BLaER1 treated with 17β-estradiol and CSF1 and Interleukin-3, amounts not matched to agents 10 nM and 100 nM (cell line): ENCODE measurements around the gene CUL1.

Source experiments
- H3K27ac ChIP-seq, 11 experiments: shearing (Covaris generic); formaldehyde crosslinking; 2 replicates each; pipeline ENCODE4 v1.8.1; 2022
- H3K27me3 ChIP-seq, 11 experiments: shearing (Covaris generic); formaldehyde crosslinking; 2 replicates each; pipeline ENCODE4 v1.8.1; 2022
- H3K36me3 ChIP-seq, 11 experiments: shearing (Covaris generic); formaldehyde crosslinking; 2 replicates each; pipeline ENCODE4 v1.8.1; 2022
- H3K4me1 ChIP-seq, 10 experiments: shearing (Covaris generic); formaldehyde crosslinking; 2 replicates each; pipeline ENCODE4 v1.8.1; 2022
- H3K4me2 ChIP-seq, 11 experiments: shearing (Covaris generic); formaldehyde crosslinking; 2 replicates each; pipeline ENCODE4 v1.8.1; 2022
- H3K4me3 ChIP-seq, 10 experiments: shearing (Covaris generic); formaldehyde crosslinking; 2 replicates each; pipeline ENCODE4 v1.8.1; 2022
- H3K9ac ChIP-seq, 11 experiments: shearing (Covaris generic); formaldehyde crosslinking; 2 replicates each; pipeline ENCODE4 v1.8.1; 2022
- H3K9me3 ChIP-seq, 11 experiments: shearing (Covaris generic); formaldehyde crosslinking; replicated peaks in 1 of 11; 2 replicates each; pipeline ENCODE4 v1.8.1; 2022
- H4K20me1 ChIP-seq, 11 experiments: shearing (Covaris generic); formaldehyde crosslinking; 2 replicates each; pipeline ENCODE4 v1.8.1; 2022
- Cebpa-rat ChIP-seq, 11 experiments: shearing (Covaris generic); IDR thresholded peaks; 2 replicates each; pipeline ENCODE4 v1.8.1; 2022

CUL1 gene

GRCh38 chr7:148835854-148836253, 137.2 kb downstream of the CUL1 start:
- TF ChIP-seq Cebpa-rat (IDR thresholded peaks at IDR 0.05), result no peak
- H3K4me3 ChIP-seq, result no peak overlapping the region
- H3K9ac ChIP-seq, result no peak overlapping the region
- H3K4me2 ChIP-seq, result no peak overlapping the region
- no peak overlapping the region for H3K27ac ChIP-seq
- peaks cover 0 to 69% (median 47%) of the 10 kb centered on the region in 11 experiments; a peak in 15 of 22 replicates for H4K20me1 ChIP-seq
- peaks cover 0 to 49% (median 26%) of the 10 kb centered on the region in 11 experiments; a peak in 12 of 22 replicates for H3K9me3 ChIP-seq
- H3K4me1 ChIP-seq, result peaks cover 13 to 26% (median 21%) of the 10 kb centered on the region in 10 experiments
- peaks cover 0 to 99% (median 75%) of the 10 kb centered on the region in 11 experiments; a peak in 20 of 22 replicates for H3K36me3 ChIP-seq
- H3K27me3 ChIP-seq, result no peaks in the 10 kb centered on the region

- Histone ChIP-seq H3K36me3 (peaks cover 0 to 100% (median 73%) of the 10 kb centered on the region in 11 experiments; a peak in 19 of 22 replicates), H3K9ac (no peak overlapping the region), H3K4me3 (no peak overlapping the region), H3K9me3 (peaks cover 0 to 68% (median 41%) of the 10 kb centered on the region in 11 experiments; a peak in 14 of 22 replicates), H3K27me3 (no peaks in the 10 kb centered on the region), H3K27ac (peak overlapping the region in 7 of 11 experiments; percentile 10 to 71 (median 53); a peak in 10 of 22 replicates), H3K4me1 (peaks cover 13 to 26% (median 21%) of the 10 kb centered on the region in 10 experiments), H3K4me2 (peak overlapping the region; percentile 0 to 77 (median 65); a peak in 14 of 22 replicates), H4K20me1 (peaks cover 0 to 58% (median 30%) of the 10 kb centered on the region in 11 experiments; a peak in 15 of 22 replicates)
- peak in 1 of 11 experiments; percentile 67; a peak in 2 of 22 replicates for TF ChIP-seq Cebpa-rat (IDR thresholded peaks at IDR 0.05)
Observed at GRCh38 chr7:148838905-148839304, 140.2 kb downstream of the CUL1 start.

- no peaks in the 10 kb centered on the region for H3K27me3 ChIP-seq
- peak overlapping the region in 4 of 11 experiments; percentile 1 to 35 (median 10); a peak in 3 of 22 replicates for H3K4me2 ChIP-seq
- no peak overlapping the region for H3K9ac ChIP-seq
- TF ChIP-seq Cebpa-rat (IDR thresholded peaks at IDR 0.05), result no peak
- peaks cover 0 to 94% (median 76%) of the 10 kb centered on the region in 11 experiments; a peak in 18 of 22 replicates for H4K20me1 ChIP-seq
- H3K4me3 ChIP-seq, result no peak overlapping the region
- H3K27ac ChIP-seq, result no peak overlapping the region
- H3K9me3 ChIP-seq, result peaks cover 0 to 19% (median 8%) of the 10 kb centered on the region in 11 experiments; a peak in 12 of 22 replicates
- peaks cover 0 to 41% (median 27%) of the 10 kb centered on the region in 10 experiments; a peak in 14 of 20 replicates for H3K4me1 ChIP-seq
- H3K36me3 ChIP-seq, result peaks cover 0 to 43% (median 31%) of the 10 kb centered on the region in 11 experiments; a peak in 17 of 22 replicates
Observed at GRCh38 chr7:148847815-148848734, 149.4 kb downstream of the CUL1 start.

- H3K9me3 ChIP-seq, result peaks cover 0 to 7% (median 0%) of the 10 kb centered on the region in 11 experiments; a peak in 4 of 22 replicates
- H3K4me2 ChIP-seq, result 0 out of 22 replicates have a peak overlapping the region, but pooled peaks of 1 of the 11 experiments have one; percentile 6
- no peaks in the 10 kb centered on the region for H3K27me3 ChIP-seq
- H3K9ac ChIP-seq, result no peak overlapping the region
- H3K27ac ChIP-seq, result no peak overlapping the region
- peaks cover 0 to 33% (median 22%) of the 10 kb centered on the region in 11 experiments; a peak in 14 of 22 replicates for H3K36me3 ChIP-seq
- peaks cover 0 to 45% (median 27%) of the 10 kb centered on the region in 10 experiments; a peak in 14 of 20 replicates for H3K4me1 ChIP-seq
- no peak for TF ChIP-seq Cebpa-rat (IDR thresholded peaks at IDR 0.05)
- H3K4me3 ChIP-seq, result no peak overlapping the region
- H4K20me1 ChIP-seq, result peaks cover 0 to 99% (median 90%) of the 10 kb centered on the region in 11 experiments; a peak in 18 of 22 replicates
Observed at GRCh38 chr7:148849393-148850098, 150.8 kb downstream of the CUL1 start.

GRCh38 chr7:148850564-148850963, 151.9 kb downstream of the CUL1 start:
- Histone ChIP-seq H3K9me3 (no peaks in the 10 kb centered on the region), H4K20me1 (peaks cover 0 to 100% (median 96%) of the 10 kb centered on the region in 11 experiments; a peak in 18 of 22 replicates), H3K9ac (no peak overlapping the region)

More at GRCh38 chr7:148850564-148850963, 151.9 kb downstream of the CUL1 start:
- no peak overlapping the region for H3K4me2 ChIP-seq
- TF ChIP-seq Cebpa-rat (IDR thresholded peaks at IDR 0.05), result no peak
- H3K36me3 ChIP-seq, result peaks cover 0 to 23% (median 18%) of the 10 kb centered on the region in 11 experiments; a peak in 13 of 22 replicates
- H3K4me1 ChIP-seq, result peaks cover 0 to 52% (median 27%) of the 10 kb centered on the region in 10 experiments; a peak in 14 of 20 replicates
- H3K4me3 ChIP-seq, result no peak overlapping the region
- no peak overlapping the region for H3K27ac ChIP-seq
- H3K27me3 ChIP-seq, result no peaks in the 10 kb centered on the region
